Thyroid gland (tissue), 4 donors: ENCODE measurements around the gene PABPN1L.

Source experiments
- POLR2A ChIP-seq, 2 donors: fragments of 450-650 bp; IDR thresholded peaks; one replicate each; pipeline ENCODE4 v1.6.1; 2017; ENCODE audit warnings: antibody characterized with exemption in 2 of 2, mild to moderate bottlenecking in 2 of 2, moderate library complexity in 1 of 2
- TF ChIP-seq, protein P1 (sequence below), 6 experiments: fragments of 200-600 bp in 3 of 6; fragments of 450-650 bp in 3 of 6; sonication (generic) in 3 of 6; IDR thresholded peaks; one replicate each; pipeline ENCODE4 v1.5.1; 2016 to 2019; ENCODE audit warnings: antibody characterized with exemption in 6 of 6, mild to moderate bottlenecking in 2 of 6, inconsistent platforms in 1 of 6, moderate library complexity in 1 of 6

DNA sequence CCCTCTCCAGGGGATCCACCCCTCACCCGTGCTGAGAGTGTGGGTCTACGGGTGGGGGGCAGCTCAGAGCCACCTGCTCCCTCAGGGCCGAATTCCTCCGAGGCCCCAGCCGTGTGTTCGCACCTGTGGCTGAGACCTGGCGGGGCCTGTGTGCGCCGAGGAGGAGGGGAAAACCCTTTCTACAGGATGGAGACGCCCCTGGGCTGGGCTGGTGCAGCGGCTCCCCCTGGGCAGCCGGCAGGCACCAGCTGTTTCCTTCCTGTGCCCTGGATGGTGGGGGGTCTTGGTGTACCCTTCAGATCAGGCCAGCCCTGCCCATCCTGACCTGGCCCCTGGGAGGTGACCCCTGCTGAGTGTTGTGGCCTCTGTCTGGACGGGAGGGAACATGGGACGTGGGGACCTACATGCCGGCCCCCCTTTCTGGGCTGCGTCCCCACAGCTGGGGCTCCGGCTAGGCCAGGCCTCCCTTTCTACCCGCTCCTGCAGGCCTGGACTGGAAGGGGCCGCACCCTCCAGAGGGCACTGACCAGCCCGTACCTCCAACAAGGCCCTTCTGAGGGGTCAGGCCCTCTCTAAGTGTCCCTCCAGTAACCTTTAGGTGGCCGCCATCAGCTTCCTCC, 28.3 kb upstream of the PABPN1L start:
- TF ChIP-seq, protein P1, sequence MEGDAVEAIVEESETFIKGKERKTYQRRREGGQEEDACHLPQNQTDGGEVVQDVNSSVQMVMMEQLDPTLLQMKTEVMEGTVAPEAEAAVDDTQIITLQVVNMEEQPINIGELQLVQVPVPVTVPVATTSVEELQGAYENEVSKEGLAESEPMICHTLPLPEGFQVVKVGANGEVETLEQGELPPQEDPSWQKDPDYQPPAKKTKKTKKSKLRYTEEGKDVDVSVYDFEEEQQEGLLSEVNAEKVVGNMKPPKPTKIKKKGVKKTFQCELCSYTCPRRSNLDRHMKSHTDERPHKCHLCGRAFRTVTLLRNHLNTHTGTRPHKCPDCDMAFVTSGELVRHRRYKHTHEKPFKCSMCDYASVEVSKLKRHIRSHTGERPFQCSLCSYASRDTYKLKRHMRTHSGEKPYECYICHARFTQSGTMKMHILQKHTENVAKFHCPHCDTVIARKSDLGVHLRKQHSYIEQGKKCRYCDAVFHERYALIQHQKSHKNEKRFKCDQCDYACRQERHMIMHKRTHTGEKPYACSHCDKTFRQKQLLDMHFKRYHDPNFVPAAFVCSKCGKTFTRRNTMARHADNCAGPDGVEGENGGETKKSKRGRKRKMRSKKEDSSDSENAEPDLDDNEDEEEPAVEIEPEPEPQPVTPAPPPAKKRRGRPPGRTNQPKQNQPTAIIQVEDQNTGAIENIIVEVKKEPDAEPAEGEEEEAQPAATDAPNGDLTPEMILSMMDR (IDR thresholded peaks at IDR 0.05): no peak
- TF ChIP-seq POLR2A (IDR thresholded peaks at IDR 0.05): no peak
